ENCODE measurements around the gene LRRC45.

Gene LRRC45

GRCh38 chr17:81994593-81995462 lies 28.3 kb upstream of the LRRC45 start:
- no peak for DNase-seq

GRCh38 chr17:81995463-81996231 lies 27.5 kb upstream of the LRRC45 start:
- no peak for DNase-seq

- DNase-seq, result no peak
These were observed 26.8 kb upstream of the LRRC45 start for GRCh38 chr17:81996232-81996756.

- no peak for DNase-seq
These were observed 26.2 kb upstream of the LRRC45 start for GRCh38 chr17:81996757-81997441.

- DNase-seq, result no peak
These were observed 24.9 kb upstream of the LRRC45 start for GRCh38 chr17:81998212-81998611.

DNA sequence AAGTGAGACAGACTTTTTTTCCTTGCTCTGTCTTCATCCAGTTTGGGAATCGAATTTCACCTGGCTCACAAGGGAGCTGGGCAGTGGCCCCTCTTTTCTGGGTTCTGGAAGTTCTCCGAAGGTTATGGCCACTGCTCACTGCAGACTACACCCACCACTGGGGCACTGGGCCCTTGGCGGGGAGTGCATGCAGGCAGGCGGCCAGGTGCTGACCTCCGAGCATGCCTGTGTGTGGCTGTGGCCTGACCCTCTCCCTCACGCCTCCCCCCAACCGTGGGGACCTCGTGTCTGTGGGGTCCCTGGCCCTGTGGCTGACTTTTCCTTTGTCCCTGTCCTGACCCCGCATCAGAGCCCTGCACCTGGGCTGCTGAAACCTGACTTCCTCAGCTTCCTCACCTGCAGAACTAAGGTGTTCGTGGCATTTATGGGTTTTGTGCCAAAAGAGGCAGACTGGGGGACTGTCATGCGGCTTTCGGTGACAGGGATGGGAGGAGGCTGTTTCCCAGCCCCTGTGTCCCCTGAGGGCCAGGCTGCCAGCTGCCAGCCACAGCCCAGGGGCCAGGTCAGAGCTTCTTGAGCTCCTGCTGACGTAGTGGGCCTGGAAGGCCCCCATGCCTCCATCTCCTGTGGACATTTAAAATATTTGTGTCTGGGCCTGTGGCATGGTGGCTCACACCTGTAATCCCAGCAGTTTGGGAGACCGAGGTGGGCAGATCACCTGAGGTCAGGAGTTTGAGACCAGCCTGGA lies 24.2 kb upstream of the LRRC45 start:
- DNase-seq, result no peak

GRCh38 chr17:81999587-81999975 lies 23.5 kb upstream of the LRRC45 start:
- DNase-seq, result no peak

GRCh38 chr17:81999976-82000802 lies 22.9 kb upstream of the LRRC45 start:
- DNase-seq, result no peak

- no peak for DNase-seq
These were observed 22.1 kb upstream of the LRRC45 start for GRCh38 chr17:82000803-82001570.

- no peak for DNase-seq
These were observed 21.5 kb upstream of the LRRC45 start for GRCh38 chr17:82001571-82002056.

DNA sequence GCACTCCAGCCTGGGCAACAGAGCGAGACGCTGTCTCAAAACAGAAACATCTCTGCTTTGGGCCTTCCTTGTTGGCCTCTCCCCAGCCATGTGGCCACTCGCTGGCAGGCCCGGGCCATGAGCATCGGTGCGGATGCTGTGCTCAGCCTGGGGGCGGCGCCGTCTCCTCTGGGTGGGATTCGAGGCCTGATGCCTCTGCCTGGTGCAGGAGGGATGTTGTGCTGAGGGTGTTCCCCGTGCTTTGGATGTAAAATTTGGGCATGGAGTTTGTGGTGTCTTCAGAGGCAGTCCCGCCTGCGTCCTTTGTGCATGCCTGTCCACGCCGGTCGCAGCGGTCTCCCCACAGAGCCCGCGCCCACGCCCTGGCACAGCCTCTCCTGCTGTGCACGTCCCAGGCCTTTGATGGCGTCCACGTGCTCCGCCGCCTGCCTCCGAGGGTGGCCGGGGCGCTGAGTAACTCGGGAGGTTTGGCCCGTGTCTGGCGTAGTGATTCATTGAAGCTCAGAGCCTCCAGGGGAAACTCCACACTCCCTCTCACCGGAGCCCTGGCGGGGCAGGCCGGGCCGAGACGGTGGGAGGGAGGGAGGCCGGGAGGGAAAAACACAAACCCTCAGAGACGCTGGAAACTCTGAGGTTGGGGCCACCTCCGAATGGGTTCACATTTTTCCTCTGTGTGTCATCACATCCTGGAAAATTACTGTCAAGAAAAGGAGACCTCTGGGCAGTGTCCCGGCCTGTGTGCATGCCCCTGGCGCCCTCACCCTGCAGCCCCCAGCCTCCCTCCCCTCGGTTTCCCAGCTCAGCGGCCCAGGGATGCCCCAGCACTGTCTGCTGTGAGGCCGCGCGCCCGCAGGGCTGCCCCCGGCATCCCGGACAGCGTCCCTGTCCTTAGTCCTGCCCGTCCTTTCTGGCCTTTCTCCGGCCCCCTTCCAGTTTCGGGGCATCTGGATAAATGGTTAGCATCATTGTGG lies 19.4 kb upstream of the LRRC45 start:
- DNase-seq, result no peak

- DNase-seq, result no peak
These were observed 18.3 kb upstream of the LRRC45 start for GRCh38 chr17:82004517-82005455.

DNA sequence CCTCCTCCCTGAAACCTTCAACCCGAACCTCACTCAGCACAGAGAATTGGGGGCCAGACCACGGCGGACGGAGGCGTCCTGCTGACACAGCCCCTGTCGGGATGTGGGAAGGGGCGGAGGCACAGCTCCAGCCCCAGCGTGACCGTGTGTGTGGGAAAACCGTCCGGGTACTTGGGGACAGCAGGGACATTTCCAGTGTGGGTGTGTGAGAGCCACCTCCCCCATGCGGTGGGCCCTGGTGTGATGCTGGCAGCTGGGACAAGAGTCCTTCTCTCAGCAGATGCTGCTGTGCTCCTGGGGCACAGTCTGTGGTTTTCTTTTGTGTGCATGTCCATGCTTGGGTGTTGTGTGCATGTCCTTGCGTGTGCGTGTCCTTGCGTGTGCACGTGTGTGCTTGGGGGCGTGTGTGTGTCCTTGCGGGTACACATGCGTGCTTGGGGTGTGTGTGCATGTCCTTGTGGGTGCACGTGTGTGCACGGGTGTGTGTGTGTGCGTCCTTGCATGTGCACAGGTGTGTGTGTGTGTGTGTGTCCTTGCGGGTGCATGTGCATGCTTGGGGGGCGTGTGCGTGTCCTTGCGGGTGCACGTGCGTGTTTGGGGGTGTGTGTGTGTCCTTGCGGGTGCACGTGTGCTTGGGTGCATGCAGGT lies 17.3 kb upstream of the LRRC45 start:
- no peak for DNase-seq

- DNase-seq, result no peak
These were observed 16.5 kb upstream of the LRRC45 start for GRCh38 chr17:82006468-82007227.

GRCh38 chr17:82007228-82007494 lies 15.9 kb upstream of the LRRC45 start:
- no peak for DNase-seq

DNA sequence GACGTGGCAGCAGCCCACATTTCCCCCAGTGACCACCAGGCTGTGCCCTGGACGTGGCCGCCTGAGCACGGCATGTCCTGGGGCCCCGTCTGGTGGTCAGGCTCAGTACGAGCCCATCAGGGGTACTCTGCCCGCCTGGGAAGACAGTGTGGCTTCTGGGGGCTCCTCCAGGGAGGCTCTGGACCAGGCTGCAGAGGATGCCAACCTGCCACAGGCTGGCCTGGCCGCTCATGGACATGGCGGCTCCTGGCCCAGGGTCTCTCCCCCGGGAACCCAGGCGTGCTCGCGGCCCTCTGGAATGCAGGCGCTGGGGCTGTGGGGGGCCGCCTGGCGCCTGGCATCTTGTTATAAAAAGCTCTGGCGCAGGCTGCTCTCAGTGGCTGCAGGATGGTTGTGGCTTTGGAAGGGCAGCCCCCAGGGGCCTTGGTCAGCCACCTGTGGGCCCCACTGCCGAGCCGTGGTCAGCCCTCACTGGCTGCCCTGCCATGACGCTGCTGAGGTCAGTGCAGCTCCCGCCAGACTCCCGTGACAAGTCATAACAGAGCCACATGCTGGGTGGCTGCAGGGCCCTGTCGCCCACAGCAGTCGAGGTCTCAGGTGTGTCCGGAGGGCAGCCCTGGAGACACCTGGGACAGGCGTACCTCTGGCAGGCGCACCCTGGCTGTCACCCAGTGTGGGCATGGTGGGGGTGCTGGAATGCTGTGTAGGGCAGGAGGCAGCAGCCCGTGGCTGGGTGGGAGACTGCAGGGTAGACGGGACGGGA lies 15.4 kb upstream of the LRRC45 start:
- no peak for DNase-seq

Measured in NCI-H526 (cell line).